Eye (tissue), 1 donor: ENCODE results near the gene ILKAP.

Experiments
- DNase-seq: peaks from one replicate; pipeline ENCODE4 v3.0.0-alpha.2; 2015

The ILKAP gene

DNA sequence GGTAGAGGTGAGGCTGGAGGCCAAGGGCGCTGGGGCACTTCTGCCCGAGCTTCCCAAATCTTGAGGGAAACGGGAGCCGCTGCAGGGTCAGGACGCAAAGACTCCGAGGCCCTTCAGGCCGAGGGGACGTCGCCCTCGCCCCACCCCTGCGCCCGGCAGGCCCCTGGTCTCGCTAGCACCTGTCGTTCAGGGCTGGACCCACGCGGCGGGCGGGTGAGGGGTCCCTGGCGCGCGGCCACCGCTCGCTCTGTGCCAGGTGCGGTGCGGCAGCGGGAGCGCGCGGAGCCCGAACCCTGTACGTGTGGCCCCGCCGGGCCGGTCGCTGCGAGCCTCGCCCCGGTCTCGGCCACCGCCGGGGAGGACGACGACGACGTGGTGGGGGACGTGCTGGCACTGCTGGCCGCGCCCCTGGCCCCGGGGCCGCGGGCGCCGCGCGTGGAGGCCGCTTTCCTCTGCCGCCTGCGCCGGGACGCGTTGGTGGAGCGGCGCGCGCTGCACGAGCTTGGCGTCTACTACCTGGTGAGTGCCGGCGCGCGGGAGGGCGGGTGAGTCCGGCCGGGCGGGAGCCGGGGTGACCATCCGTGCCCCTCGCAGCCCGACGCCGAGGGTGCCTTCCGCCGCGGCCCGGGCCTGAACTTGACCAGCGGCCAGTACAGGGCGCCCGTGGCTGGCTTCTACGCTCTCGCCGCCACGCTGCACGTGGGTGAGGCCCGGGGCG, 39.9 kb downstream of the ILKAP start:
- DNase-seq, result no peak

DNA sequence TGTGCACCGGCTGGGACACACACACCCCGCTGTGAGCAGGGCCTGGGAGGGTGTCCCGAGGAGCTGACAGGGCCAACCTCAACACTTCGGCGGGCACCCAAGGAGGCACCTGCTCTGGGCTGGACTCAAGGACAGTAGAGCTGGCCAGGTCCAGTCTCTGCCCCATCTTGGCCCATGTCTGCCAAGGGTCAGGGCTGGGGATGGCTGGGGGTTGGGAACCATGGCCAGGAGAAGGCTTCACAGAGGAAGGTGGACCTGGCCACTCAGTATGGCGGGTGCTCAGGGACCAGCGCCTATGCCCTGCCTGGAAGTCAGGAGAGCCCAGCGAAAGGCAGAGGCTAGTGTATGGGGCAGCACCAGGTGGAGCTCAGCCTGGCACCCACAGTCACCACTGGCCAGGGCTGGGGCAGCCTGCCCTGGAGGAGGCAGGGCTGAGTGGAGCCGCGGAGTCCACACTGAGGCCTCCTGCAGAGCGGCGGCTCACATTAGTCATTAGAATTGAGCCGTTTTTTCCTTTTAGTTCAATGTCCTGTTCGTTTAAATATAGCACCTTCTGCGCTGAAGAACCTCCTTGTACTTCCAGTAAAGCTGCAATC, 40.6 kb downstream of the ILKAP start:
- DNase-seq, result no peak

DNA sequence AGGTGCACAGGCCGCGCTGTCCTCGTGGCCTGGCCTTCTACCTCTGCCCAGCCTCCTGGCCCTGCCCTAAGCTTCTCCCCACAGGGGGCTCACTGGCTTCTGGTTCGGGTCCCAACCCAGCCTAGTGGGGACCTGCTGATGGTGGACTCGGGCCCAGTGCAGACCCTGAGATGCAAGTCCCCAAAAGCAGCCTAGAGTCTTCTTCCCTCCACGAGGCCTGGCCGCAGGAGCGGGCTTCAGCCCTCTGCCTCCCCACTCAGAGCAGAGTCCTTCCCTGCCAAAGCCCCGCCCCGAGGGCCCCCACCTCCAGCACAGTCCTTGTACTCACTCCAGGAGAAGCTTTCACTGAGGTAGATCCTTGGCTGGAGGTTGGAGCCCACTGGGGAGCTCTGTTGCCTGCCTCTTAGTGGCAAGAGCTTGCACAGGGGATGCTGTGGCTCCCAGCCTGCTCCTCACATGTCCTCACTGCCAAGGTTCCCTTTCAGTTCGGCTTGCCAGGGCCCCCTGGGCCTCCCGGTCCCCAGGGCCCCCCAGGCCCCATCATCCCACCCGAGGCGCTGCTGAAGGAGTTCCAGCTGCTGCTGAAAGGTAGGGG, 41.1 kb downstream of the ILKAP start:
- DNase-seq, result no peak

GRCh38 chr2:238161291-238162051, 42.0 kb downstream of the ILKAP start:
- DNase-seq, result no peak

DNA sequence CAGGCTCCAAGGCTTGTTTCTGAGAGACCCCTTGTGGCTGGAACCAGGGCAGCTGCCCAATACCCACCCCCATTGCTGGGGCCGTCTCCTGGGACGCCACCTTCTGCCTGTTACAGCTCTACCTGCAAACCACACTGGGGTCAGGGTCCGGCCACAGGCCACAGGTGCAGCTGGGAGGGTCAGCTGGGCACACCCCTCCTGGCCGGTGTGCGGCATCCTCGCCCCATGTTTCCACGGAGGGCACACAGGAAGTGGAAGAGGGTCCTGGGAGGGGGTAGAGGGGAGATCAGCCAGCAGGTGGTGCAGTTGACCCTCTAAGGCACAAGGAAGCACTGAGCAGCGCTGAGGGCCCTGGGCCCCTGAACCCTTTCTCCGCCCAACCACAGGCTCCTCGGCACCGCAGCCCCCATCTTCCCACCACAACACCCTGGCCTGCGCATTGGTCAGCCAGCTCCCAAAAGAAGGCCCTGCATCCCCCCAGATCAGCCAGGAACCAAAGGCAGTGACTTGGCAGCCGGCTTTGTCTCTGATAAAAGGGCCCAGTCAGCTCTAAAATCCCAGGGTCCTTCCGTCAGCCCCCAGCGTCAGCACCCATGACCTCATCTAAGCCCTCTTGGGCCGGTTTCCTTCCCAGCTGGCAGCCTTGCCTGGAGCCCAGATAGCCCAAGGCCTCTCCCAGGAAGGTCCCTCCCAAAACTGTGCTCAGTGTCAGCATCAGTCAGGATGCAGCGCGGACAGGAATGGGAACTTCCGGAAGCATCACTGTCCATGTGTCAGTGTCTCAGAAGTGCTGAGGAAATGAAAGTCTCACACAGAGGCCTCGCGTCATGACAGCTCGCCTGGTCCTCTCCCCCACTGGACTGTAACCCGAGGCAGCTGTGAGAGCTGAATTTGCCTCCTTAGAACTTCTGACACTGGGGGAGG, 43.0 kb downstream of the ILKAP start:
- DNase-seq, result no peak

DNA sequence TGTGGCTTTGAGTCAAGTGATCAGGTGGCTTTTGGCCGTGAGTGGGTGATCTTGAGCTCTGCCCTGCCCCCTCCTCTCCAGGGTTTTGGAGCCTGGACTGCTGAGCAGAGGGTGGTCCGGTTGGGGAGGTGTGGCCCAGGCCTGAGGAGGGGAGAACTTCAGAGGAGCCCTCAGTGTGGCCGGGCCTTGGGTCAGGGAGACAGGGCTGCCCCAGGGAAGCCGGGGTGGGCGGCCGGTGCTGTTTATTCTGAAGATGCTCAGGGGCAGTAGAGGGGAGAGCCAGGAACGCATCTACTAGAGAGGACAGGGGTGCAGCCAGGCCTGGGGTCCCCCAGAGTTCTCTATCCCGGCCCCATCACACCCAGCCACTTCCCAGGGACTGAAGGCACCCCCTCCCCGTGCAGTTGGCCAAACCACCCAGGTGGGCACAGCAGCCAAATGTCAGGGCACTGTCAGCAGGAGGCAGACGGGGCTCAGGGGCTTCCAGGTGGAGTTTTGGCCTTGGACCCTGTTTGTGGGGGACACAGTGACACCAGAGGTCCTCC, 43.8 kb downstream of the ILKAP start:
- no peak for DNase-seq

DNA sequence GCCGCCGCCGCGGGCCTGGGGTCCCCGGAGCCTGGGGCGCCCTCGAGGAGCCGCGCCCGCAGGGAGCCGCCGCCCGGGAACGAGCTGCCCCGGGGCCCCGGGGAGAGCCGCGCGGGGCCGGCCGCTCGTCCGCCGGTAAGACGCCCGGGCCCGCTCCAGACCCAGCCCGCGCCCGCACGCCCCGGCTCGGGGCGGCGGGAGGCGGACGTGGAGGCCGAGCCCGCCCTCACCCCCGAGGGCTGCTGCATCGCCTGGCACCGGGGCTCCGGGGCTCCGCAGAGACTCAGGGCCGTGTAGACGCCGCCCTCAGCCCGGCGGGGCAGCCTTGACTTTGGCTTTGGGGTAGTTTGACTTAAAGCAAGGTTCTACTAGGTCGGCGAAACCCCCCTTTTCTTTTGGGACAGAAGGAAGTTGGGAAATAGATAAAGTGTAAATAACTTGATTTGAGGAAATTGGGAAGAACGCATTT, 44.4 kb downstream of the ILKAP start:
- DNase-seq, result no peak

GRCh38 chr2:238158509-238159070, 44.9 kb downstream of the ILKAP start, which contains the start of gene ERFE:
ERFE (plus strand) TSS chr2:238158970; CDS start chr2:238159008, 38 bp downstream.
- peak; percentile 82 for DNase-seq

DNA sequence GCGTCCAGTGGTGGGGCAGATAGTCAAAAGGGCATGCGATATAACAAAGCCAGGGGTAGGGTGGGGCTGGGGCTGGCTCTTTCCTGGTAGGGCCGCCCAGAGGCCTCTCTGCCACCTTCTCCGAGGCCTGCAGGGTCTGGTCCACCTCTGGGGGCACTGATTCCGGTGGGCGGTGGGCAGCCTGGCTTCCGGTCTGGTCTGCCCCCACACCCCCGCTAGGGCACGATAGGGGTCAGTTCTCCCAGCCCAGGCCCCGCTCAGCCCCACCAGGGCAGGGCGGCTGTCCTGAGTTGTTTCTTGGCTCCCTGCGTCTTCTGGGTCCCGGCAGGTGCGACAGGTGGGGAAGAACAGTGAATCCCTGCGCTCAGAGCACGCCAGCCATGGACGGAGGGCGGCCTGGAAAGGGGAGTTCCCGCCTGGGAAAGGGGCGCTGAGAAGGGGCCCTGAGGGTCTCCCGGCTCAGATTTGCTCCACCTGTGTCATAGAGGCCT, 45.4 kb downstream of the ILKAP start:
- DNase-seq, result no peak

- DNase-seq, result no peak
These were observed 45.9 kb downstream of the ILKAP start for GRCh38 chr2:238157506-238158017.

GRCh38 chr2:238155761-238156694, 47.5 kb downstream of the ILKAP start:
- DNase-seq, result no peak

DNA sequence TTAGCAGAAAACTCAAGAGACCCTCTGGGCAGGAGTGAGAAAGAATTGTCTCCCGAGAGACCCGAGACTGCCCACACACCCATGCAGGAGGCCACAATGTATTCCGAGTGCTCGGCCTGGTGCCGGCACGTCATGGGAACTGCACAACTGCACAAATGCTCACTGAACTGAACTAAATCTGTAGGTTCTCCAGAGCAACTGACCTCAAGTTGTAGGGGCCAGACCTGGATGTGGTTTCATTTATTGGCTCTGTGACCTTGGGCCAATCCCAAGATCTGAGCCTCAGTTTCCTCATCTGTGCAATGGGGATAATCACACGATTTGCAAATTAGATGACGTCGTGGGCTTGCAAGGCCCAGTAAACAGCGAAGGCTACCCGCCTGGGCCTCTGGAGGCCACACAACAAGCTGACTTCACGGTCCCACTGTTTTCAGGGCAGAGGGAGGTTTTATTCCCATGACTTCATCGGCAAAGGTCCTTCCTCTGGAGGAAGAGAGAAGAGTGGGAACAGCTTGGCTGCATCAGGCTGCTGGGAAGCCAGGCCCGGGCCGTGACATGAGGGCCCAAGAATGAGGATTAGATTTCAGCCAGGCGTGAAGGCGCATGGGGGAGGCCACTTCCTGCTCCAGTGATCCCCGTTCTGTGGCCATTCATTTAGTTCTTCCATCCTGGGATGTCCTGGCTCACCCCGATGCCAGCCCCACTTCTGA, 48.3 kb downstream of the ILKAP start:
- no peak for DNase-seq

- DNase-seq, result no peak
These were observed 48.9 kb downstream of the ILKAP start for GRCh38 chr2:238154570-238154969.

GRCh38 chr2:238152771-238153688, 50.5 kb downstream of the ILKAP start:
- no peak for DNase-seq

- DNase-seq, result no peak
These were observed 51.8 kb downstream of the ILKAP start for GRCh38 chr2:238151628-238152235.

DNA sequence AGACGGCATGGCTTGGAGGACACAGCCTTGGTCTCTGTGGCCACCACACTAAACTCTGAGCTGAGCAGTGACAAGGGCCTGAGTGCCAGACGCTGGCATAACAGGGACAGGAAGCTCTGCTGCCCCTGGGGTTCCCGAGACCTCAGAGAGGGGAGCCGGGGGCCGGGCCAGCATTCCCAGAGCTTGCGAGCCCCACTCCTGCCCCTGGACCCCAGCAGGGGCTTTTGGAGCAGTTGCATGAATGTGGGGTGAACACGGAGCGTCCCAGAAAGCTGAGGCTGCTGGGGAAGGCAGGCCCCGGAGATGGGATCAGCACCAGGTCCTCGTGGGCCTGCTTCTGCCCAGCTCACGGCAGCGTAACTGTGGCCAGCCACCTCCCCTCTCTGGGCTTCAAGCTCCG, 52.3 kb downstream of the ILKAP start:
- DNase-seq, result no peak

GRCh38 chr2:238150686-238151085, 52.8 kb downstream of the ILKAP start:
- DNase-seq, result no peak
